ENCODE measurements around the gene OXA1L. TPM values are rescaled to one million over a fixed set of nuclear protein-coding genes. Genes with fewer than 3 reads are reported as not detected.
"Not testable (repeated sequence)": the region's sequence is repeated elsewhere in the genome, so short reads cannot be mapped to it uniquely, and the experiment has no call there.

OXA1L gene
- total RNA-seq, 2 donors from 2014 or later: 93.0 to 96.1 TPM

GRCh38 chr14:22772725-22773124 lies 6.2 kb downstream of the OXA1L start:
- TF ChIP-seq, protein P1, sequence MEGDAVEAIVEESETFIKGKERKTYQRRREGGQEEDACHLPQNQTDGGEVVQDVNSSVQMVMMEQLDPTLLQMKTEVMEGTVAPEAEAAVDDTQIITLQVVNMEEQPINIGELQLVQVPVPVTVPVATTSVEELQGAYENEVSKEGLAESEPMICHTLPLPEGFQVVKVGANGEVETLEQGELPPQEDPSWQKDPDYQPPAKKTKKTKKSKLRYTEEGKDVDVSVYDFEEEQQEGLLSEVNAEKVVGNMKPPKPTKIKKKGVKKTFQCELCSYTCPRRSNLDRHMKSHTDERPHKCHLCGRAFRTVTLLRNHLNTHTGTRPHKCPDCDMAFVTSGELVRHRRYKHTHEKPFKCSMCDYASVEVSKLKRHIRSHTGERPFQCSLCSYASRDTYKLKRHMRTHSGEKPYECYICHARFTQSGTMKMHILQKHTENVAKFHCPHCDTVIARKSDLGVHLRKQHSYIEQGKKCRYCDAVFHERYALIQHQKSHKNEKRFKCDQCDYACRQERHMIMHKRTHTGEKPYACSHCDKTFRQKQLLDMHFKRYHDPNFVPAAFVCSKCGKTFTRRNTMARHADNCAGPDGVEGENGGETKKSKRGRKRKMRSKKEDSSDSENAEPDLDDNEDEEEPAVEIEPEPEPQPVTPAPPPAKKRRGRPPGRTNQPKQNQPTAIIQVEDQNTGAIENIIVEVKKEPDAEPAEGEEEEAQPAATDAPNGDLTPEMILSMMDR (IDR thresholded peaks at IDR 0.05): no peak
- no peak overlapping the region for H3K27ac ChIP-seq
- no peak overlapping the region for H3K4me3 ChIP-seq
- H3K27me3 ChIP-seq: no peaks in the 10 kb centered on the region
- peaks cover 59% of the 10 kb centered on the region for H3K36me3 ChIP-seq
- peaks cover 0 to 8% of the 10 kb centered on the region in 2 donors for H3K4me1 ChIP-seq
- DNase-seq (ENCODE audit: low spot score): no peak
- no peaks in the 10 kb centered on the region for H3K9me3 ChIP-seq

DNA sequence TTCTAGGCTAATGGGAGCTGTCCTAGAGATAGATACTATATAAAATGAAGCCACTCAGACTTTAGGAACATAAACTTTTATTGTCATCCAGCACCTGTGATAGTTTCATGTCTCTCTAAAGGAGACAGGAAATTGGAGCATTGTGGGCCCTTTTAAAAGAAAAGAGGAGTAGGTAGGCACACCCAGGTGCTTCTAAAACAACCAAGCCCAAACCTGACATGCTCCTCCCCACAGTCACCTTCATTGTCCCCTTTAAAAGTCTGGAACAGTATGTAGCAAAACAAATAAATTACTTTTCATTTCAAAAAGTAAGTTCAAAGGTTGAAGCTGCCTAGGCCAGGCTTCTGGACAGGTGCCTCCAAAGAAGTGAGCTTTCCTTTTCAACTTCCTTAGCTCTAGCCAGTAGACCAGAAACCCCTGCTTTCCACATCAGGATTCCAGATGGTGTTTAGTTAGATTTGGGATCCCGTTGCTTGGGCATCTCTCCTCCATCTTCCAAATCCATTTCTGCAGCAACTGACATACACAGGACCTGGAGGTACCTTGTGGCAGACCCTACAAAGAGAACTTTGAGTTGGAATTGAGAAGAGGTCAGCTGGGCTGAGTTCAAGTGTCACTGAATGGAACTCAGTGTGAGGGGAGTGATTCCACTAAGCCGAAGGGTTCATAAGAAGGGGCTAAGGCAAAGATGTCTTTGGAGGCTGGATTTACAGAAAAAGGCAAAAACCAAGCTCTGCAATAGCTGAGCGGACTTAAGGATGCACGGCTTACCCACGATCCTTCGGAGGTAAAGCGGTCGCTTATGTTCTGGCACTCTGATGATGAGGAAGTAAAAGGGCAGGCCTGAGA lies 6.9 kb downstream of the OXA1L start:
- H3K27me3 ChIP-seq: no peaks in the 10 kb centered on the region
- TF ChIP-seq, protein P1 (IDR thresholded peaks at IDR 0.05): no peak
- DNase-seq (ENCODE audit: low spot score): no peak
- H3K9me3 ChIP-seq: no peaks in the 10 kb centered on the region
- H3K27ac ChIP-seq: no peak overlapping the region
- H3K4me3 ChIP-seq: no peak overlapping the region
- peaks cover 54% of the 10 kb centered on the region for H3K36me3 ChIP-seq
- H3K4me1 ChIP-seq: peaks cover 0 to 2% of the 10 kb centered on the region in 2 donors

DNA sequence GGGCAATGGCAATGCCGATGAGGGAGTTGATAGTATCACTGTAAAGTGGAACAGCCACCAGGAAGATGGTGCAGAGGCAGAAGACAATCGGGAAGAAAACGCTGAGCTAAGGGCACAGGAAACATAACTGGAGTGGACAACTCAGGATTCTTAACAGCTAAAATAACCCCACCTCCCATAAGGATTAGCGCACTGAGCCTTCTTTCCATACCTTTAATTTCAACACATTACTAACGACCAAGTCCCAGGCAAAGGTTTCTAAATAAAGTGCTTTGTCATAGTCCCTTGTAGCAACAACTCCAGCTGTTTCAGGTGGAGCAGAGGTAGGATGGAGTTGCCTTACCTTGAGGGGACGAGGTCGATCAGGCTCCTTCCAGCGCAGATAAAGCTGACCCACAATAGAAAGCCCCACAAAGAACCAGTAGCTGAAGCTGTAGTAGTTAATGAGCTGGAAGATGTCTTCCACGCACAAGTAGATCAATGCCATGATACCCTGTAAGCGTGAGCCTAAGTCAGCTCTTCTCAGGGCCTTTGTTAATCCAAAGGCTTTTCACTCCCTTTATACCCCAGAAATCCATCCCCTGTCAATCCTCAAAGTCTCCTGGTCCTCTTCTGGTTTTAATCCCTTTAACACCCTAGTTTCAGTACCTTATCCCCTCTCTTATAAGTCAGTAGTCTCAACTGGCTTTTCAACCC lies 7.7 kb downstream of the OXA1L start:
- TF ChIP-seq, protein P1 (IDR thresholded peaks at IDR 0.05): no peak
- Histone ChIP-seq H3K9me3 (no peaks in the 10 kb centered on the region), H3K4me3 (no peak overlapping the region), H3K27ac (no peak overlapping the region), H3K27me3 (no peaks in the 10 kb centered on the region), H3K36me3 (peaks cover 47% of the 10 kb centered on the region), H3K4me1 (no peaks in the 10 kb centered on the region)
- DNase-seq (ENCODE audit: low spot score): no peak

GRCh38 chr14:22776215-22776614 lies 9.7 kb downstream of the OXA1L start:
- TF ChIP-seq, protein P1 (IDR thresholded peaks at IDR 0.05): no peak

GRCh38 chr14:22776849-22777248 lies 10.4 kb downstream of the OXA1L start:
- not testable (repeated sequence) for H3K27ac ChIP-seq; H3K27me3 ChIP-seq; H3K9me3 ChIP-seq; H3K4me1 ChIP-seq; DNase-seq (ENCODE audit: low spot score); H3K4me3 ChIP-seq
- peaks cover 20% of the 10 kb centered on the region for H3K36me3 ChIP-seq

More at GRCh38 chr14:22776215-22776614, 9.7 kb downstream of the OXA1L start:
- Histone ChIP-seq H3K36me3 (peaks cover 26% of the 10 kb centered on the region), H3K27ac (no peak overlapping the region), H3K4me3 (no peak overlapping the region), H3K27me3 (no peaks in the 10 kb centered on the region), H3K9me3 (no peaks in the 10 kb centered on the region), H3K4me1 (no peaks in the 10 kb centered on the region)
- DNase-seq (ENCODE audit: low spot score): no peak

- Histone ChIP-seq H3K27ac (no peak overlapping the region), H3K4me1 (no peaks in the 10 kb centered on the region), H3K36me3 (peaks cover 10% of the 10 kb centered on the region), H3K9me3 (no peaks in the 10 kb centered on the region), H3K4me3 (no peak overlapping the region), H3K27me3 (no peaks in the 10 kb centered on the region)
- DNase-seq (ENCODE audit: low spot score): no peak
- TF ChIP-seq, protein P1 (IDR thresholded peaks at IDR 0.05): no peak
Measured at GRCh38 chr14:22778084-22778483, 11.6 kb downstream of the OXA1L start.
